Retinal pigment epithelial cell (primary cell): ENCODE measurements around the gene DUSP8.

Experiments used
- DNase-seq: peaks from one replicate; pipeline ENCODE4 v3.0.0-alpha.2; 2010; ENCODE audit warnings: low read depth
- H3K4me3 ChIP-seq: 2 replicates; pipeline ENCODE4 v1.5.1; 2011; ENCODE audit warnings: mild to moderate bottlenecking, low read length, control low read depth, moderate library complexity
- CTCF ChIP-seq: conservative IDR thresholded peaks from 2 replicates; pipeline ENCODE4 v1.5.1; 2011; ENCODE audit warnings: low read depth, low read length, control low read depth, inconsistent platforms

DUSP8 gene

GRCh38 chr11:1553808-1554594 lies 18.1 kb downstream of the DUSP8 start:
- no peak for DNase-seq
- TF ChIP-seq CTCF, result peak; percentile 5
- no peak overlapping the region for H3K4me3 ChIP-seq

DNA sequence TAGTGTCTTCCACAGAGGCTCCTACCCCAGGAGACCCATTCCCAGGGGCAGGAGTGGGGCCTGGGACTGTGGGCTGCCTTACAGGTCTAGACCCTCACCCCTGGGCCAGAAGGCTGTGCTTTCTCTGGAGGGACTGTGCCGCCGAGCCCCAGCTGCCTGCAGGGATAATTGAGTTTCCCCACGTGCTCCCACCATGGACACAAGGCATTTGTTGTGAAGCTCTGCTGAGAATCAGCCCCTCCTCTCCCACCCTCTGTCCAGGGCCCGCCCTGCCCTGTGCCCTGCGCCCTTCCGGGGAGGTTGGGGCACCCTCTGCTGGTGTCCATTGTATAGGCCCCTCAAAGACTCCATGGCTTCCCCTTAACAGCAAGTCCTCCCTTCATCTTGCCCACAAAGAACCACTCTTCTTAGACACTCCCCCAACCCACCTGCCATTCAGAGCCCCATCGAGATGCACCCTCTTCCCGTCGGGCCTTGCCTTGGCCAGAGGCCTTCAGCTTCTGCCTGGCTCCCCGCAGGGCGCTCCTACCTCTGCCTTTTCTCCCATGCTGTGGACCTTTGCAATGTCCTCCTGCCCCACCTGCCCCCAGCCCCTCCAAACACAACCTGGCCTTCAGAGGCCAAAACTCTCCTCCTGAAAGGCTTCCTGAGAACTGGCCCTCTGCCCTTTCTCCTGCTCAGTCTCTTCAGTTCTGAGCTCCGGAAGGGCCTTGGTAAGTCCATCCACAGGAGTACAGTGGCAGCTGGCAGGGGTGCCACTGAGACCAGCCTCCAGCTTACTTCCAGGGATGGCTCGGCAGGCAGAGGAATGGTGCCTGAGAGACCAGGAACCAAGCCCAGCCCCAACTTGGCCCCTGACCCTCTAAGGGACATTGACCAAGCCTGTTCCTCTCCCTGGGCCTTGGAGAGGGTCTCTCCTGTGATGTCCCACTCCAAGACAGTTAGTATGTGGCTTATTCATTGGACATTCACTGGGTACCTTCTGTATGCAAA lies 22.4 kb downstream of the DUSP8 start:
- peak; percentile 13 for TF ChIP-seq CTCF
- DNase-seq, result no peak
- H3K4me3 ChIP-seq, result no peak overlapping the region

DNA sequence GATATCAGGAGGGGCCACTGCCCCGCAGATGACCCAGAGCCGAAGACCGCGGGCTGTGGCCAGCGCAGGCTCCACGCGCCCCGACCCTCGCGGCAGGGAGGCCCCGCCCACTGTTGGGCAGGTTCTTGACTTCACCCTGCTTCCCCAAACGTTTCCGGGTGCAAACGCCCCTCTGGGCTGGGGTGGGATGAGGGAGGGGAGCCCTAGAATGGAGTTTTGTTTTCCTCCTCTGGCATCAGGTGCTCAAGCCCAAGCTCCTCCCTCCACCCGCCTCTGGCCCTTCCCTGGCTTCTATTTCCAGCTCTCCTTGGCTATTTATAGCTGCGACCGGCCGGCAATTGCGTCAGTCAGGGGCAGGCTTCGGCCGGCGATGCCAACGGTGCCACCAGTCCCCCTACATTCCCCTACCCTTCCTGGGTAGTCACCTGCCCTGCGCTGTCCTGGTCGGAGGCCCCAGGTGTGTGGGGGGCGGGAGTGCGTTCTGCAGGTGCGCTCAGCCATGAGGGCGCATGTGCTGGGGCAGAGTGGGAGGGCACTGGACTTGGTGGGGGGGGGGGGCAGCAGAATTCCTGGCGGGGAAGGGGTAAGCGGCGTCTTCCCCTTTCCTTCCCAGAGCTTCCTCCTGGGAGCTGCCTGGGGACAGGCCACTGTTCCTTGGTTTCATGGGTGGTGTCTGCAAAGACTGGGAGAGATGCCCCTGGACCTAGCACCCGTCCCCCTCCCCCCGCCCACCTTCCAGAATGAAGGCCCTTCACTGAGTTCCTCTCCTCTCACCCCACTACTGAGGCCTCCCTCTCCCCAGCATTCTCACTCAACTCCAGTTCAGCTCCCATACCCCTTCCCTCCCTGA lies 23.6 kb downstream of the DUSP8 start:
- peak; percentile 62 for DNase-seq
- TF ChIP-seq CTCF, result no peak
- H3K4me3 ChIP-seq, result peak overlapping the region; percentile 29

GRCh38 chr11:1547467-1548098 lies 24.5 kb downstream of the DUSP8 start:
- no peak overlapping the region for H3K4me3 ChIP-seq
- no peak for DNase-seq
- no peak for TF ChIP-seq CTCF

DNA sequence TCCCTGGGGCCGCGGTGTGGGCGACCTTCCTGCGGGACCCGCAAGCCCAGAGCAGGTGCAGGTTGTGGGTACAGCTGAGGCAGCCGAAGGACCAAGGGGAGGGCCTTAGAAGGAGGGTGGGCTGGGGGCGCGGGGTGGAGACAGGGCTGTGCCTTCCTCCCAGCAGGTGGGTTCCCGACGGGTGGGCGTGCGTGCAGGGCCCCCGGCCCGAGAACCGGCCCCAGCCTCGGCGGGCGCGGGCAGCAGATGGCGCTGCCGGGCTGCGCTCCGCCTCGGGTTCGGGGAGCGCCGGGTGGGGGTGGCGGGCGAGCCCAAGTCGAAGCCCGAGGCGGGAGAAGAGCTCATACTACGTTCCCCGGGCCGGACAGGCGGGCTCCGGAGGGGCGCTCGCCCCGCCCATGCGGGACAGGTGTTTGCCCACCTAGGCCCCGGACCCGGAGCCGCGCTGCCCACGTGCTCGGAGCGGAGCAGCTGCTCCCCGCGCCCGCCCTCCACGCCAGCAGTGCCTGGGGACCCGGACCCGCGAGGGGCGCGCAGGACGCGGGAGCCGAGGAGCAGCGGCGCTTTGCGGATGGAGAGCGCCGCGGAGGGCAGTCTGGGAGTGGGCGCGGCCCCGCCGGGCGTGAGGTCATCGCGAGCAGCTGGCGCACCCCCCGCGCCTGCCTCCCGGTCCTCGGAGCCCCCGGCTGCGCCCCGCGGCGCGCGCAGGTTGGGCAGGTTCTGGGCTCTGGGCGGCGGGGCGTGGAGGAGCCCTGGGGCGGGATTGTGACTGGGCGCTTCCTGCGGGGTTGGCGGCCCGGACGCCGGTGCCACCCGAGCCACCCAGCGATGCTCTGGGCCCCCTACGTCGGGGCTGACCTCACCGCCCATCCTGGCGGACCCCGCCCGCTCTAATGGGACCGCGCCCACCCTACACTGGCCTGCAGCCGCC lies 25.3 kb downstream of the DUSP8 start:
- TF ChIP-seq CTCF, result peak; percentile 57
- DNase-seq, result no peak
- H3K4me3 ChIP-seq, result no peak overlapping the region

- DNase-seq, result no peak
- no peak for TF ChIP-seq CTCF
- no peak overlapping the region for H3K4me3 ChIP-seq
Observed at GRCh38 chr11:1546077-1546535, 26.0 kb downstream of the DUSP8 start.
